ENCODE measurements around the gene SFXN4. TPM values are rescaled to one million over a fixed set of nuclear protein-coding genes. Genes with fewer than 3 reads are reported as not detected.

Gene SFXN4
- total and polyA plus RNA-seq, 2 of the 13 experiments (the other 11 are each of a cell fraction or from before 2014, with no cell fraction given): 47.7 to 64.9 TPM

DNA sequence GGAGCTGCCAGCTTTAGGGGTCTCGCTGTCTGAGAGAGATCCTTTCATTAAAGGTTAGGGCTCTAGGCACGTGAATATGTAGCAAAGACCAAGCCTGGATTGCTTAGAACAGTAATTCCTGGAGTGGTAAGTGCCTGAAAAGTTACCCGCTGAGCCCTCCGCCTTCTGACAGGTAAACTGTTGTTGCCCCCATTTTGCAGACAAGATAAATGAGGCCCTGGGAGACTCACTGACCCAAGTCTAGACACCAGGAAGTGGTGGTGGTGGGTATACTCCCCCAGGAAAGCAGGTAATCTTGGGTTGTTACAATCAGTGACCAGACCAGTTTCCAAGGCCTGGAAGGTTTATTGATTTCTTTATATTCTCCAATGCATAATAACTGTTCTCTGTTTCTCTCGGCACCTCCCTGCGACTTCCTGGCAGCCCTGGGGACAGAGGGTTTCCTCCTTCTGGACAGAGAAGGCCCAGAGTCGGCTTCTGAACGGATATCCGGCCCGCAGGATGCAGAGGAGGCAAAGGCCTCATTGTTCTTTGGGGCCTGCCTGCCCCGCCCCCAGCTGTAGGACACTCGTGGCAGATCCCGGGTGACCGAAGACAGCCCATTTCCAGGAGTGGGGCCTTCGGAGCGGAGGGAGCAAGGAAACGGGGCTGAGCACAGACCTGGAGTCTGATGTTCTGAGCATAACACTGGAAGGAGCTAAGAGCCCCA lies 40.5 kb upstream of the SFXN4 start (continued):
- TF ChIP-seq, protein P1, sequence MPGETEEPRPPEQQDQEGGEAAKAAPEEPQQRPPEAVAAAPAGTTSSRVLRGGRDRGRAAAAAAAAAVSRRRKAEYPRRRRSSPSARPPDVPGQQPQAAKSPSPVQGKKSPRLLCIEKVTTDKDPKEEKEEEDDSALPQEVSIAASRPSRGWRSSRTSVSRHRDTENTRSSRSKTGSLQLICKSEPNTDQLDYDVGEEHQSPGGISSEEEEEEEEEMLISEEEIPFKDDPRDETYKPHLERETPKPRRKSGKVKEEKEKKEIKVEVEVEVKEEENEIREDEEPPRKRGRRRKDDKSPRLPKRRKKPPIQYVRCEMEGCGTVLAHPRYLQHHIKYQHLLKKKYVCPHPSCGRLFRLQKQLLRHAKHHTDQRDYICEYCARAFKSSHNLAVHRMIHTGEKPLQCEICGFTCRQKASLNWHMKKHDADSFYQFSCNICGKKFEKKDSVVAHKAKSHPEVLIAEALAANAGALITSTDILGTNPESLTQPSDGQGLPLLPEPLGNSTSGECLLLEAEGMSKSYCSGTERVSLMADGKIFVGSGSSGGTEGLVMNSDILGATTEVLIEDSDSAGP (CRISPR knock-in tag; IDR thresholded peaks at IDR 0.05; ENCODE audit: borderline replicate concordance): peak; percentile 44; the same call in 1 of the 2 replicates
- TF ChIP-seq SALL1 (CRISPR knock-in tag; IDR thresholded peaks at IDR 0.05): peak; percentile 68
- peak; percentile 16; the same call in 1 of the 2 replicates for TF ChIP-seq FOSL2 (CRISPR knock-in tag; IDR thresholded peaks at IDR 0.05)
- no peak; a peak in 1 of 4 replicates for TF ChIP-seq REST (IDR thresholded peaks at IDR 0.05; ENCODE audit: borderline replicate concordance in 1 of 2, low read depth in 1 of 2, low read length in 2 of 2)
- TF ChIP-seq, protein P2, sequence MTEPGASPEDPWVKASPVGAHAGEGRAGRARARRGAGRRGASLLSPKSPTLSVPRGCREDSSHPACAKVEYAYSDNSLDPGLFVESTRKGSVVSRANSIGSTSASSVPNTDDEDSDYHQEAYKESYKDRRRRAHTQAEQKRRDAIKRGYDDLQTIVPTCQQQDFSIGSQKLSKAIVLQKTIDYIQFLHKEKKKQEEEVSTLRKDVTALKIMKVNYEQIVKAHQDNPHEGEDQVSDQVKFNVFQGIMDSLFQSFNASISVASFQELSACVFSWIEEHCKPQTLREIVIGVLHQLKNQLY (CRISPR knock-in tag; IDR thresholded peaks at IDR 0.05): no peak
- TF ChIP-seq SMARCE1 (IDR thresholded peaks at IDR 0.05; ENCODE audit: borderline replicate concordance): no peak
- no peak for TF ChIP-seq ZNF160 (CRISPR knock-in tag; IDR thresholded peaks at IDR 0.05)
- TF ChIP-seq ZMYM4 (CRISPR knock-in tag; IDR thresholded peaks at IDR 0.05): peak; percentile 45; the same call in 1 of the 2 replicates
- TF ChIP-seq ZNF724P (CRISPR knock-in tag; IDR thresholded peaks at IDR 0.05; ENCODE audit: borderline replicate concordance): no peak
- TF ChIP-seq ATF1 (CRISPR knock-in tag; IDR thresholded peaks at IDR 0.05): no peak
- TF ChIP-seq ZNF124 (CRISPR knock-in tag; IDR thresholded peaks at IDR 0.05): 0 out of 2 replicates have a peak, but pooled peaks have one; percentile 32
- no peak for TF ChIP-seq U2AF2 (IDR thresholded peaks at IDR 0.05; ENCODE audit: low read depth, low read length)
- TF ChIP-seq, protein P3, sequence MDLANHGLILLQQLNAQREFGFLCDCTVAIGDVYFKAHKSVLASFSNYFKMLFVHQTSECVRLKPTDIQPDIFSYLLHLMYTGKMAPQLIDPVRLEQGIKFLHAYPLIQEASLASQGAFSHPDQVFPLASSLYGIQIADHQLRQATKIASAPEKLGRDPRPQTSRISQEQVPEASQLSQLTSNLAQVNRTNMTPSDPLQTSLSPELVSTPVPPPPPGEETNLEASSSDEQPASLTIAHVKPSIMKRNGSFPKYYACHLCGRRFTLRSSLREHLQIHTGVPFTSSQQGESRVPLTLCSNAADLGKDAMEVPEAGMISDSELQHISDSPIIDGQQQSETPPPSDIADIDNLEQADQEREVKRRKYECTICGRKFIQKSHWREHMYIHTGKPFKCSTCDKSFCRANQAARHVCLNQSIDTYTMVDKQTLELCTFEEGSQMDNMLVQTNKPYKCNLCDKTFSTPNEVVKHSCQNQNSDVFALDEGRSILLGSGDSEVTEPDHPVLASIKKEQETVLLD (CRISPR knock-in tag; IDR thresholded peaks at IDR 0.05; ENCODE audit: low read depth): no peak
- TF ChIP-seq BCL3 (CRISPR knock-in tag; IDR thresholded peaks at IDR 0.05): no peak
- TF ChIP-seq ARNTL (CRISPR knock-in tag; IDR thresholded peaks at IDR 0.05): peak; percentile 40; the same call in 1 of the 2 replicates
- peak; percentile 82; the same call in 1 of the 2 replicates for TF ChIP-seq MTA1 (CRISPR knock-in tag; IDR thresholded peaks at IDR 0.05; ENCODE audit: borderline replicate concordance)
- no peak for TF ChIP-seq PCBP1 (IDR thresholded peaks at IDR 0.05; ENCODE audit: borderline replicate concordance, low read depth, low read length)
- peak; percentile 79 for TF ChIP-seq TBX2 (CRISPR knock-in tag; IDR thresholded peaks at IDR 0.05; ENCODE audit: borderline replicate concordance)
- TF ChIP-seq ZNF138 (CRISPR knock-in tag; IDR thresholded peaks at IDR 0.05; ENCODE audit: low read depth): no peak
- no peak for TF ChIP-seq NR2F6 (IDR thresholded peaks at IDR 0.05)
- no peak for TF ChIP-seq NR2F6 (CRISPR knock-in tag; IDR thresholded peaks at IDR 0.05)
- TF ChIP-seq NR2C2 (CRISPR knock-in tag; IDR thresholded peaks at IDR 0.05; ENCODE audit: borderline replicate concordance): no peak; the same call in 1 of the 2 replicates
